ENCODE measurements around the gene MRI1. TPM values are rescaled to one million over a fixed set of nuclear protein-coding genes. Genes with fewer than 3 reads are reported as not detected.
A peak's percentile ranks its signal among the peaks of the same experiment; 100 is the strongest.

Gene MRI1
- total RNA-seq, 4 donors from 2014 or later, result 63.0 to 304 (median 99.2) TPM

GRCh38 chr19:13823256-13823655 lies 58.9 kb downstream of the MRI1 start:
- no peaks in the 10 kb centered on the region for H3K9me3 ChIP-seq
- no peaks in the 10 kb centered on the region for H3K4me1 ChIP-seq
- no peaks in the 10 kb centered on the region for H3K36me3 ChIP-seq
- WGBS, 2 donors (ENCODE audit: low coverage in 1 of 2), result 81 to 100% methylated on average over 1 to 8 of the region's 8 CpGs
- no peak overlapping the region for H3K4me3 ChIP-seq
- no peak for DNase-seq
- peak overlapping the region in 1 of 4 donors; percentile 55 for H3K27ac ChIP-seq
- in situ Hi-C loops (cut with MboI; ENCODE audit: low pct_ligation_motif_present in 1 of 4, low pct_unique_long_range_greater_than_20kb in 1 of 4, low sequenced_read_pairs in 3 of 4), result no loop called here
- TF ChIP-seq POLR2AphosphoS5 (IDR thresholded peaks at IDR 0.05) (no peak), EP300 (IDR thresholded peaks at IDR 0.05; ENCODE audit: low read depth) (no peak), POLR2A (IDR thresholded peaks at IDR 0.05) (no peak), CTCF (IDR thresholded peaks at IDR 0.05) (no peak)
- H3K27me3 ChIP-seq, result no peaks in the 10 kb centered on the region
- intact Hi-C loops (cut with DNase I; ENCODE audit: low total_unique reads), result no loop called here

Small RNAs within 50 kb of the gene (small RNA-seq; reads per million reads assigned to genes)
- 0 reads per million in 4 donors for gene RN7SL619P

Other genes with a start within 250 kb of the MRI1 start
- 100 to 1,000 TPM in 2 of 4 donors, 10 to 100 TPM in 2; 48.6 to 111 (median 94.2) TPM for gene C19orf53, start 9.9 kb downstream of the MRI1 start, total RNA-seq
- gene ZSWIM4, start 30.9 kb downstream of the MRI1 start, total RNA-seq, result 1 to 10 TPM; 2.3 to 5.1 (median 2.9) TPM
- not detected for gene NANOS3, start 112.6 kb downstream of the MRI1 start, total RNA-seq
- 100 to 1,000 TPM in 1 of 4 donors, 1 to 10 TPM in 3; 5.2 to 102 (median 6.7) TPM for gene BRME1, start 141.6 kb downstream of the MRI1 start, total RNA-seq
- 100 to 1,000 TPM; 113 to 294 (median 177) TPM for gene CC2D1A, start 141.7 kb downstream of the MRI1 start, total RNA-seq
- 10 to 100 TPM in 1 of 4 donors, 1 to 10 TPM in 3; 3.0 to 15.3 (median 3.2) TPM for gene PODNL1, start 173.9 kb downstream of the MRI1 start, total RNA-seq
- 10 to 100 TPM; 26.2 to 61.7 (median 35.8) TPM for gene DCAF15, start 188.0 kb downstream of the MRI1 start, total RNA-seq
- 1 to 10 TPM; 3.7 to 9.0 (median 8.1) TPM for gene RFX1, start 241.8 kb downstream of the MRI1 start, total RNA-seq

All from transverse colon (tissue), 4 donors.